Measurements from ENCODE around the gene FOXP2.

GRCh38 chr7:114639451-114639850, 224.8 kb downstream of the FOXP2 start:
- TF ChIP-seq CTCF (IDR thresholded peaks at IDR 0.05) (no peak), POLR2A (IDR thresholded peaks at IDR 0.05) (no peak), POLR2AphosphoS5 (IDR thresholded peaks at IDR 0.05) (no peak)
